ENCODE results near the gene EZH2.
A peak's percentile ranks its signal among the peaks of the same experiment; 100 is the strongest.

Gene EZH2

DNA sequence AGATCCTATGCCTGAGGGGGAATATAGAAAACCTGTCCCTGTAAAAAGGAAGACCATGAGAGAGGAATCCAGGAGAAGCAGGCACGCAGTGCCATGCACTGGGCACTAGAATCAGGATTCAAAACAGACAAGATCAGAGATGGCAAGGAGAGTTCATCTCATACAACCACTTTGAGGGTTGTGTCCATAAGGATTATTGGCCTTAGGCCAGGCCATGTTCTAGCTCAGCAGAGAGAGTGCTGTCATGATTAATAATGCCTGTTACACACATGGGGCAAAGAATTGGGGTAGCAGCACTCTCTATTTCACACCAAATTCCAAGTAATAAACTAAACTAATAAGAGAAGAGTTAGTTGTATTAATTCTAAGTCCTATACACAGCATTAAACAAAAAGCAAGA is 29.1 kb downstream of the EZH2 start:
- no peak for DNase-seq (ENCODE audit: low read depth)

DNA sequence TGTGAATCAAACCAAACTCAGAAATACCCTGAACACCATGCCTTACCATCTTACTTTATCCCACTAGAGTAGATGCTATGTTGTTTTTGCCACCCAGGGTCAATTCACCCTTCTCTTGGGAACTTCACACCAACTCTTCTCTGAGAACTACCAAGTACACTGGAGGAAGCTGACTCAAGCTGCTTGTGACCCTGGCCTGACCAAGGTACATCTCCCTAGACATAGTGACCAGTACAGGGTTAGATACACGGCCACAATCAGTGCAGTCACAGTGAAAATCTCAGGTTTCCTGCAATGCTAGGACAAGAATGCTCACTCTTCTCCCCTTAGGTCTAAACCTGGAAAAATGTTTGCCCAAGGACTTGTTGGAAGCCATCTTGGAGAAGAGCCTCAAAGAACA is 31.8 kb downstream of the EZH2 start:
- no peak for DNase-seq (ENCODE audit: low read depth)

DNA sequence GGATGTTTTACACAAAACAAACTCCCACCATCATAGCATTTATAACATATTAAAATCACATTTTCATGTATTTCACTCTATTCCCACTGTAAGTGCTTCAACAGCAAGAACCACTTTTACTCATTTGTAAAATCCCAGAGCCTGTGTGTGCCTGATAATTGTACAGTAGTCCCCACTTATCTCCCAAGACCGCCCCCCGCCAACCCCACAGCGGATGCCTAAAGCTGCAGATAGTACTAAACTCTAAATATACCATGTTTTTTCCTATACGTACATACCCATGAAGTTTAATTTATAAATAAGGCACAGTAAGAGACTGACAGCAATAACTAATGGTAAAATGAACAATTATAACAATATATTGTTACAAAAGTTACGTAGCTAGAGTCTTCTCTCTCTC is 33.5 kb downstream of the EZH2 start:
- DNase-seq (ENCODE audit: low read depth) = no peak

DNA sequence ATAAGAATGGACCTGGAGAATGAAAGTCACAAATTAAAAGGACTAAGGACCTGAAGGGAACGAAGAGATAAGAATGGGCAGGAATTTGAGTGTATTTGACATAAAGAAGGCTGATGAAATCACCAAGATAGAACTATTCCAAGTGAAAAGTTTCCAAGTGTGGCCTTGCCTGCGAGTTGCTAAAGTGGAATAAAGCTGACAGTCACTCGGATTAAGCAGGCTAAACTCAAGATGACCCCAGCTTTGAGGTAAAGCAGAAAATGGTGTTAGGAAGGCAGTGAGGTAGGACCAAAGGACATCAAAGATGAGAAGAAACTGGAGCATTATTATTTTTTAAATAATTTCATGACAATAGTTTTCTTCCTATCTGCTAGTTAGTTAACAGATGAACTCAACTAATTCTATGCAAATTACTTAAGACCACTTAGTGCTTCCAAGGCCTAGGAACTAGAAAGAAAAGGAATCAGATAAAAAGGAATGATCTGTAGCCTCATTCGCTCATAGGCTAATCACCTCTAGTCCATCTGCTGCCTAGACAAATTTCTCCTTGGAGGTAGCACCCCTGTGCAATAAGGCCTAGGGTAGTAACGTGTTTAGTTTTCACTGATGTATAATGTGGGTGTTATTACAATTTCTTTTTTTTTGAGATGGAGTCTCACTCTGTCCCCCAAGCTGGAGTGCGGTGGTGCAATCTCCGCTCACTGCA is 34.5 kb downstream of the EZH2 start:
- DNase-seq (ENCODE audit: low read depth) = no peak

DNA sequence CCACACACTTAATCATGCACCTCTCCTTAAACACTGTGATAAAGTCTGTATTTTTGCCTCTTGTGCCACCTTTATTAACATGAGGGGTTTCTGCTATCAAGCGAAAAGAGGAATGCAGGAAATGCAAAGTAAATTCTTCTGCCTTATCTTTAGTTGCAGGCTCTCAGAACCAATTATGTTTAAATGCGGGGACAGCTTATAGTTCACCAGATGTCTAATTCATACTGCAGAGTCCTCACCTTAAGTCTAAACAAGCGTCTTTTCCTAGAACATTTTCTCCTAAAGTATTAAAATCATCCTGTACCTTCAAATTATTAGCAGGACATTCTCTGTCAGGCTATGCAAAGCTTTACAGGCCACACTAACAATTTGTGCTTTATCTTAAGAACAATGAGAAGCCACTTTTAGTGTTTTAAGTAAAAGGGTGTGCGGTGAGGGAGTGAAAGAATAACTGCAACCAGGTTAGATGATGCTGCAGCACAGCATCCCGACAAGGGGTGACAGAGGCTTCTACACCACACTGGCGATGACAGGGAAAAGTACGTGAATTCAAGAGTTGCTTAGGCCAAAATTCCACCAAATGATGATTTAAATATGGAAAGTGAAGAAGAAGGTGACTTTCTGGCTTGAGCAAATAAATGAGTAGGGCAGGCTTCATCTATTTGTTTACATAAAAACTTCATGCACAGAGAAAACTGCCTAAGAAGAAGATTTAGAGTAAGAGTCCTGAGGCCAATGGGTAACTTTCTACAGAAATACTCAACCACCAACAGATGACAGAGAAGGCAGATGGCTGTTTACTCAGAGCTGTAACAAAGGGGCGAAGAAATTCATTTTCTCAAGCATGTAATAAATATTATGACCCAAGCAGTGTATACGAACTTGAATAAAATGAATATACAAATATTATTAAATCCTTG is 36.0 kb downstream of the EZH2 start:
- no peak for DNase-seq (ENCODE audit: low read depth)

DNA sequence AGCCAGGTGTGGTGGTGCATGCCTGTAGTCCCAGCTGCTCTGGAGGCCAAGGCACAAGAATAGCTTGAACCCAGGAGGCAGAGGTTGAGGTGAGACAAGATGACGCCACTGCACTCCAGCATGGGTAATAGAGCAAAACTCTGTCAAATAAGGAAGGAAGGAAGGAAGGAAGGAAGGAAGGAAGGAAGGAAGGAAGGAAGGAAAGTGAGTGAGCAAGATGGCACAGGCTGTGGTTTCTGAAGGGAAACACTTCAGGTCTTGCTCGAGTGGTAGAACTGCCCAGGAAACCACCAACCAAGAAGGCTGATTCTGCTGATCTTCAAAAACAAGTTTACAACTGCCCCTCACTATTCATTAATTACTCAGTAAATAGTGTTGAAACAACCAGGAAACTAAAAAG is 45.2 kb downstream of the EZH2 start:
- DNase-seq (ENCODE audit: low read depth) = no peak

DNA sequence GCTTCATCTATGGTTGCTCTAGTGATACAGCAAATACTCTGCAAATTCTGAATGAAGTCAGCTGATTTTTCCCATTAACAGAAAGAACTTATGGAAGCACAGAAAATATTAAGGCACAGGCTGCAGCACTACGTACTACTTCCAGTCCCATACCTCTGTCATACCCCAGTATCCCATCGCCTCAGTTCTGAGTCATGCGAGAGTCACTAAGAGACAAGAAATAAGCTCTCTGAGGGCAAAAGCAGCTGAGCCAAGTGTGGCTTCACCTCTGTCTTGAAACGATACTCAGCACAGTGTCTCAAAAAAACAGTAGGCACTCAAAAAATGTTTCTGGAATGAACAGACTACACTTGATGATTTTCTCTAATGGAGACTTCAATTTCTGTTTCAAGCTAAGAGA is 48.2 kb downstream of the EZH2 start:
- DNase-seq (ENCODE audit: low read depth) = no peak

DNA sequence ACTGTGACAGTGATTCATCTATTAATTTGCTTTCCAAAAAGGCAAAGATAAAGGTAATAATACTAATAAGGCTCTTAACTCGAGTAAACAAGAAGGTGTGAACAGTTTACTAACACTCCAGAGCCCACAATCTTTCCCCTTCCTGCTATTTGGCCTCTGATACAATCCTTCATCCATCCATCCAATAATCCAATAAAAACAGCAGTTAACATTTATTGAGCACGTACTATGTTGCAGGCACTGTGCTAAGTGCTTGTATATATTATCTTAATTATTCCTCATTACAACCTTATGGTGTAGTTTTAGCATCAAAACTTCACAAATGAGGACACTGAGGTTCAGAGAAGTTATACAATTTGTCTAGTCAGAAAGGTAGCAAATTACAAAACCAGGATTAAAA is 49.5 kb downstream of the EZH2 start:
- DNase-seq (ENCODE audit: low read depth) = no peak

DNA sequence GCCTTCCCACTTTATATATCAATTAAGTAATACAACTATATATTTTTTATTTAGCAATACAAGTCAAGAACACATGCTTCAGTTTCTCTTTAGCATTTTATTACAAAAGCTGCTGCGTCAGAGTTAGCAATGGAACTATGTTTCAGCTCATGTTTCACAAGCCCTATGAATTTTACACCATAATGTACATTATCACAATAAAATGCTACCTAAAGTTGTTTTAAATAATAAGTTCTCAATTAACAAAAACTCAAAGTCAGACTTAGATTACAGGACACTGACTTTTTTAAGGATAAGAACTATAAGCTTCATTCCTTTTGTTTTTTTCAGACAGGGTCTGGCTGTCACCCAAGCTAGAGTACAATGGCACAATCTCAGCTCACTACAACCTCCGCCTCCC is 52.3 kb downstream of the EZH2 start:
- no peak for DNase-seq (ENCODE audit: low read depth)

DNA sequence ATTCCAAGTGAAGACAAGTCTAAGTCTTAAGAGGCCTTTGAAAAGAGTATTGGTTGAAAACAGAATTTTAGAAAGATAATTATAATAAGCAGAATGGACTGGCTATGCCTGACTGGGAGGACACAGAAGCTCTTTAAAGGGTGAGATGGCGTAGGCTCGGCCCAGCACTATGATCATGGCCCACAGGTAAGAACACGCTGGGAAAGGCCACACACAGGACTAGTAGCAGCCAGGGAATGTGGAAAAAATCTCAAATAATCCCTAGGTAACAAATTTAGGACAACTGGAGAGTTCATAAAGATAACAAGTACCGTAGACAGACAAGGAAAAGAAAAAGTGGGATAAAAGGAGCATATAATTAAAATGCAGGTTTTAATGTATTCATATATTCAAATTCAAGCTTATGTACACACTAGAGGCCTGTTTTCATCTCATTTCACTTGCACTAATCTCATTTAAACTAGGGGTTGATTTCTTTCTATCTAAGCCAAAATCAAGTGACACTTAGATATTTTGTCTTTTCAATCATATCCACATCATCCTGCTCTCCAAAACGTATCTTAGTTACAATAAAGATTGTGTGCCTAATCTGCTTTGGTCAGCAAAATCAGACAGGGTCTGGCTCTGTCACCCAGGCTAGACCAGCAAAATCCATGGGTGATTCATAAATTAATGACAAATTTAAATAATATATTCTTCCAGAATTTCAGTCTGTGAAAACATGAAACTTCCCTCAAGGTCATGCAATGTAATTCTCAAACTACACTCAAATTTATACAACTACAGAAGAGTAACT is 53.0 kb downstream of the EZH2 start:
- DNase-seq (ENCODE audit: low read depth) = no peak

DNA sequence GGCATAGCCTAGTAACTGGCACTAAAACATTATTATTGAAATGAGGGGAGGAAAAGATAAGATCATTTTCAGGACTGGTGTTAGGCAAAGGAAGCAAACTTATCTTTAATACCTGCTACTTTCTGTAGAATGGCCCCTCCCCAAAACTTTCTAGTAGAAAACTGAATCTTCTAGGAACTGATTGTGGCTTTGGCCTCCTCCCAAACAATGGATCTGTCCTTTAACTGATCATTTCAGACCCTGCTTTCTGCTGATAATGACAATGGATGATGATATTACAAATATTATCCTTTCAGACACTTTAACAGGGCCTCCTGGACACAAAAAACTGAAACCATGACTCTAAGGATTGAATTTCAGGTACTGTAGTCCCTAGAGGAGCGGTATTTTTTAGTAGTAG is 55.1 kb downstream of the EZH2 start:
- no peak for DNase-seq (ENCODE audit: low read depth)

DNA sequence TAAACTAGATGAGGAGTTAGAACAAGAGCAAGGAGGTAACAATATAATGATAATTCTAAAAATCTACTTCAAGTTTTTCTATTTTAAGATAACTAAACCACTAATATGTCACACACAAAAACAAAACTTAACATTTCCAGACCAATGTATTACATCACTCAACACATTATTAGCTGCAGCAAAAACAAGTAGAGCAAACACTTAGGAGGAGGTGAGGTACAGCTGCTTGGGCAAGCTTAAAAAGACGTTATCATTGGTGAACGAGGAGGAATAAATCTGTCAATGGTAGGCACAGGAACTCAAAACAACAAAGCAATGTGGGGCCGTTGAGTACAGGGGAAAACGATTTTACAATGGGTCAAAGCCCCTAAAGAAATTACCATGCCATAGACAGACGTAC is 58.8 kb downstream of the EZH2 start:
- no peak for DNase-seq (ENCODE audit: low read depth)

DNA sequence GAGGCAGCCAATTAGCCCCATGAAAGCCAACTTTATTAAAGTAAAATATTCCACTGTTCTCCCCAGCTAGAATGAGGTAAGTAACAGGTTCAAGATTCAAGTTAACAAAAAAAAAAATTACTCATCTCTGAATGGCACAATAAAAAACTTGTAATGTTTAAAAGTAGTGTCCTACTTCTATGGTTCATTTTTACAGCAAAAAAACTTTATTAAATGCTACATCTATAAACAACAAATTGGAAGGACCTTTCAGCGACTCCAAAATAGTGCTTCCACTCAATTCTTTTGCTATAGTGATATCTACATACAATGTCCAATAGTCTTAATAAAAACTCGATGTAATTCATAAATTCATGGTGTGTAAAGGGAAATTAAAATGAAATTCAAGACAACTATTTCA is 59.2 kb downstream of the EZH2 start:
- DNase-seq (ENCODE audit: low read depth) = no peak

DNA sequence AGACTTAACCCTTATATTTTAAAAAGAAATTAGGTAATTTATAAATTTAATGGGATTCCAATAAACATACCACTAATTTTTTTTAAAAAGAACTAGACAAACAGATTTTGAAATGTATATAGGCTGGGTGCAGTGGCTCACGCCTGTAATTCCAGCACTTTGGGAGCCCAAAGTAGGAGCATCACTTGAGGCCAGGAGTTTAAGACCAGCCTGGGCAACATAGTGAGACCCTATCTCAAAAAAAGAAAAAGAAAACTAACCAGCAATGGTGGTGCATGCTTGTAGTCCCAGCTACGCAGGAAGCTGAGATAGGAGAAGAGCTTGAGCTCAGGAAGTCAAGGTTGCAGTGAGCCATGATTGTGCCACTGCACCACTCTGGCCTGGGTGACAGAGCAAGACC is 62.7 kb downstream of the EZH2 start:
- DNase-seq (ENCODE audit: low read depth) = no peak

DNA sequence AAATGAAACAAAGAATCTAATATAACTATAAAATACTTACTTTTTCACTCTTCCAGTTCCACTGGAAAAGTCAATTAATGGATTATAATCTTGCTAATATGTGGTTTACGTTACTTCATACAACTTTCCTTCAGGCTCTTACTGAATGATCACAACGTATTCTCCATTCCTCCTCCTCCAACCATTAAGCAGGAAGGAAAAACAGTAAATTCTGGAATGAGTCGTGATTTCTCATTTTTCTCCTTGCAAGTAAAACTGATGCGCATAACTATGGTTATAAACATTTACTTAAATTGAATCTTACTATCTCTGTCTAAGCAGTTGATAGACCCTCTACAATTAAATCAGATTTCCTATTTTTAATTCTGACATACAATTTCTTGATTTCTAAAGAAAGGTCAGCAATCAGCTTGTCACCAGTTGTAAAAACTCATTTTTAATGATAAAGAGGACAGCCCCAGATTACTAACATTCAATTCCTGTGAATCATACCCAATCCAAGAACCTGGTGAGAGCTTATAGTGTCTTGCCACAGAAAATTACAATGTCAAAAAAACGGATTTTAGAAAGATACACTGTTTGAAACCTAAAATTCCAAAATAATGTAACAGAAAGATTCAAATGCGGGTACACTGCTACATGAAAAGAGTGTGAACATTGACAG is 64.3 kb downstream of the EZH2 start:
- DNase-seq (ENCODE audit: low read depth) = peak; percentile 34

DNA sequence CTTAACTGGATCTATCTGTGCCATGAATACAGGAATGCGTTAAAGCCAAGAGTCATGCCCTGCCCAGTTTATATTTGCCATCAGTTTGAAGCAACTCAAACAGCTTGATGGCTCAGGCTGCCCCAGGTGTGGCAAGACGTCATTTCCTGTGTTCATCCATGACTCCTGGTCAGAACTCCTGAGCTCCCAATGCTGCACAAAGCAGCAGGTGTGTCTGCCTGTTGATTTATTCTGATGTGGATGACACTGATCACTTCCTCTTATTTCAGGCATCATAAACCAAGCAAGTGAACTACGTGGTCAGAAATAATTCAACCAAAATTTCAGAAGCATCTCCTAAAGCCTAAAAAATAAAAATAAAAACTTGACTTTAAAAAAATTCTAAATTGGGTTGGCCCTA is 68.5 kb downstream of the EZH2 start:
- no peak for DNase-seq (ENCODE audit: low read depth)

DNA sequence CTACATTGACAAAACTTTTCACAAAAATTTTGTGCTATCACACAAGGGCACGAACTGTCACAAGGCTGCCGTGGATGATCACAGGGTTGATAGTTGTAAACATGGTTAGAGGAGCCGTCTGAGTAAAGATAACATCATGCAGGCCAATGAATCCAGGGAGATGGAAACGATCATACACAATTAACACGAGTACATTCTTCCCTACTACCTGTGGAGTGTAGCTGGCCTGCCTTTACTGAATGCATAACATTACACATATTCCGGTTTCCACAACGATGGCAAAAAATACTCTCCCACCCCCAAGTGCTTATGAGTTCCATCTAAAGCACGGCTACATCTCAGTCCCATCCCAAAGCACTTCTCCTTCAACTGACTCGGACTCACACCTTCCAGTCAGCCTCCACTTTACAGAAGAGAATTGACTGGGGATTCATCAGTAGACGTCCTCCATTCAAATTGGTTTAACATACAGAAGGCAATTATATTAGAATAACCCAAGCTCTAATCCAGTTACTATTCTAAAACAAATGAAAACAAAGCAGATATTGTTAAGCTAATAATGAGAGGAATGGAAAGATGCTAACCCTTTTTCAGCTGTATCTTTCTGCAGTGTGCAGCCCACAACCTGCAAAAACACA is 69.0 kb downstream of the EZH2 start:
- DNase-seq (ENCODE audit: low read depth) = no peak

DNA sequence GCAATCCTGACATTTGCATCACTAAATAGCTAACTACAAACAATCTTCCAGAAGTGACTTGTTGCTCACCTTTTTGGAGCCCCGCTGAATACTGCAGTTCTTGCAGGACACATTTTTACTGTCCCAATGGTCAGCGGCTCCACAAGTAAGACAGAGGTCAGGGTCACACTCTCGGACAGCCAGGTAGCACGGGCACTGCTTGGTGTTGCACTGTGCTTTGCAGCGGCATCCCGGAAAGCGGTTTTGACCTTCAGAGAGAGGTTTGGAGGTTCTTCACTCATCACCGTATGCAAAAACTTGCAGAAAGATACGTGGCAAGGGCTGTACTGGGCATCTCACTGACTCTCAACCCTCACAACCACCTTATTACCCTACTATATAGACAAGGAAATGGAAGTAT is 70.2 kb downstream of the EZH2 start:
- DNase-seq (ENCODE audit: low read depth) = no peak

DNA sequence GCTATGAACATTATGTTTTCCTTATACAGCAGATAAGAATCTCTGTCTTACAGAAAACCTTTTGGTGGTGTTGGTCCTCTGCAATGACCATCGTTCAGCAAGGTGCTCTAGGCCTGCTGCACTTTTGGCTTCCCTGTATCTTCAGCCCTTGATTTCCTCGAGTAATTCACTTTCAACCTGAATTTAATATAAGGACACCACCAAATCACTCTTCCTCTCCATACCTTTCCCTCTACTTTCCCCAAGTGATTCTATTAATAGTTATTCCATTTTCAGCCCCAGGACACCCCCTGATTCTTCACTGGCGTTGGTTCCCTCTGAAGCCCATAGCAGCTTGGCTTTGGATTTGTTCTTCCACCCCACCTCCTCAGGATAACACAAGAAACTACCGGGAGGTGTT is 72.2 kb downstream of the EZH2 start:
- no peak for DNase-seq (ENCODE audit: low read depth)

DNA sequence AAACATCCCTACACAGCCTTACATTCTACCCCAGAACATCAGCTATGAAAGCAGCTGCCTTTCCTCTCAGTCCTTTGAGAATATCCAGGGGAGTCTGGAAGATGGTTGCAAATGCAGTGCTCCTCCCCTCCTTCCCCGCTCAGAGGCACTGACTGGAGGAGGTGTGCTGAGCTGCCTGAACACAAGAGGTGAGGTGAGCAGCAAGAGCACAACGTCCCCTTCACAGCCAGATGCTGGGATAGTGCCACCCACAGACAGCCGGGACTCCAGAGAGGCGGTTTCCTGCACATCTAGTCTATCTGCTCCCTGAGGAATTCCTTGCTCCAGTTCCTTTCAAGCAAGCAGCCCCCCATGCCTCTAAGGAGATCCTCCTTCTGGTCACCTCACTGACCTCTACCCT is 74.2 kb downstream of the EZH2 start:
- DNase-seq (ENCODE audit: low read depth) = no peak

DNA sequence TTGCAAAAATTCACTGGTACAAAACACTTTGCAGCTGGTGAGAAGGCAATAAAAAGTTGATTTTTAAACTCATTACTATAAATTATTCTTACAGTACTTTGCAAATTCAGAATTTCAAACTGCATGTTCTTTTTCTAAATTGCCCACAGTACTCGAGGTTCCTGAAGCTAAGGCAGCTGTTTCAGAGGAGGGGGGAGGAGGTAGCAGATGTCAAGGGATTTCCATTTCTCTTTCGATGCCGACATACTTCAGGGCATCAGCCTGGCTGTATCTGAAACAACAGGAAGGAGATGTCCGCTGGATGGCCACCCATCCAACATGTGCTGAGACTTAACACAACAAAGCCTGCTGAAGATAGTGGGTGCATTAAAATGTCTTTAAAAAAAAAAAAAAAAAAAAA is 76.7 kb downstream of the EZH2 start:
- no peak for DNase-seq (ENCODE audit: low read depth)

DNA sequence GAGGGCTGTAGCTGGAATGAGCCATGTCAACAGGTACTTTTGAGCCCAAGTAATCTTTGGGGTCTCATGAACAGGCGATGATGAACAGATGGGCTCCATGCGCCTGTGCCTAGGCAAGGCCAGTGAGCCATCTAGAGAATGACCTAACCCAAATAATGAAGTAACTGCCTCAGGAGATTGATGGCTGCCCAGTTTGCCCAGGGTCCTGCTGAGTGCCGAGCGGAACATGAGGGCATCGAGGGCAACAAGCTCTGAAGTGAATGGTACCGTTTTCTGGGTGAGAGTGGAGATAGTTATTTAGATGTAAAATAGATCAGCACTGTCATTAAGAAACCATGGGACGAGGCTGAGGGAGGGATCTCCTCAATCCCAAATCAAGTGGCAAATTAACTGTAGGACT is 77.9 kb downstream of the EZH2 start:
- no peak for DNase-seq (ENCODE audit: low read depth)
